ENCODE measurements around the gene BPHL.
A peak's percentile ranks its signal among the peaks of the same experiment; 100 is the strongest.
"Not testable (repeated sequence)": the region's sequence is repeated elsewhere in the genome, so short reads cannot be mapped to it uniquely, and the experiment has no call there.

The BPHL gene

DNA sequence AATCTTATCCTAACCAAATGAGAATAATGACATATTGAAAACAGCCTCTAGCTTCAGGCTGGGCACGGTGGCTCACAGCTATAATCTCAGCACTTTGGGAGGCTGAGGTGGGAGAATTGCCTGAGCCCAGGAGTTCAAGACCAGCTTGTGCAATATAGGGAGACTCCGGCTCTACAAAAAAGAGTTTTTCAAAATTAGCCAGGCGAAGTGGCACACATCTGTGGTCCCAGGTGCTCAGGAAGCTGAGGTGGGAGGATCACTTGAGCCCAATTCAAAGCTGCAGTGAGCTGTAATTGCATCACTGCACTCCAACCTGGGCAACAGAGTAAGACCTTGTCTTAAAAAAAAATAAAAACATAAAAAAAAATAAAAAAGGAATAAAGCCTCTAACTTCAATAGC, 34.2 kb downstream of the BPHL start:
- Histone ChIP-seq H3K79me2 (ENCODE audit: control insufficient read depth, insufficient read depth, low read length, unreplicated experiment) (peaks cover 6% of the 10 kb centered on the region), H3K4me1 (ENCODE audit: control insufficient read depth, insufficient read depth, low read length, unreplicated experiment) (no peaks in the 10 kb centered on the region), H3K27ac (ENCODE audit: low read depth, low read length) (no peak overlapping the region), H2AFZ (ENCODE audit: low read length, unreplicated experiment) (no peak overlapping the region), H3K36me3 (ENCODE audit: insufficient read depth, low read length) (peaks cover 11% of the 10 kb centered on the region), H3K4me3 (ENCODE audit: low read depth, low read length) (no peak overlapping the region), H3K27me3 (ENCODE audit: insufficient read depth, low read length) (no peaks in the 10 kb centered on the region)

DNA sequence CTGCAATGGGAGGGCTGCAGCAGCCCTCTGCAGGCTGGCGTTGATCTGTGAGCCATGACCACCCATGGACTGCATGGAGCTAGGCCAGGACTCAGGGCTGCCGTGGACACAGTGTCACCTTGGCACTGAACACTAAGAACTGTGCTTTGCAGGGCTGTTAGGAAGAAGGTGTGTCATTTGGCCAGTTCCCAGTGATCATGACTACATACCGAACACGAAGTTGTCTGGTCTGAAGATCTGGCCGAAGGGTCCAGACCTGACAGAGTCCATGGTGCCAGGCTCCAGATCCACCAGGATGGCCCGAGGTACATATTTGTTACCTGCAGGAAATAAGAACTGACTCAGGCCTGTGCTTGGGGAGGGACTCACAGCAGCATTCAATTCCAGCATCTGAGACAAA, 36.9 kb downstream of the BPHL start:
- H3K27me3 ChIP-seq (ENCODE audit: insufficient read depth, low read length); H3K79me2 ChIP-seq (ENCODE audit: control insufficient read depth, insufficient read depth, low read length, unreplicated experiment); H3K27ac ChIP-seq (ENCODE audit: low read depth, low read length); H3K4me1 ChIP-seq (ENCODE audit: control insufficient read depth, insufficient read depth, low read length, unreplicated experiment); H3K4me3 ChIP-seq (ENCODE audit: low read depth, low read length); H2AFZ ChIP-seq (ENCODE audit: low read length, unreplicated experiment); H3K36me3 ChIP-seq (ENCODE audit: insufficient read depth, low read length): not testable (repeated sequence)

DNA sequence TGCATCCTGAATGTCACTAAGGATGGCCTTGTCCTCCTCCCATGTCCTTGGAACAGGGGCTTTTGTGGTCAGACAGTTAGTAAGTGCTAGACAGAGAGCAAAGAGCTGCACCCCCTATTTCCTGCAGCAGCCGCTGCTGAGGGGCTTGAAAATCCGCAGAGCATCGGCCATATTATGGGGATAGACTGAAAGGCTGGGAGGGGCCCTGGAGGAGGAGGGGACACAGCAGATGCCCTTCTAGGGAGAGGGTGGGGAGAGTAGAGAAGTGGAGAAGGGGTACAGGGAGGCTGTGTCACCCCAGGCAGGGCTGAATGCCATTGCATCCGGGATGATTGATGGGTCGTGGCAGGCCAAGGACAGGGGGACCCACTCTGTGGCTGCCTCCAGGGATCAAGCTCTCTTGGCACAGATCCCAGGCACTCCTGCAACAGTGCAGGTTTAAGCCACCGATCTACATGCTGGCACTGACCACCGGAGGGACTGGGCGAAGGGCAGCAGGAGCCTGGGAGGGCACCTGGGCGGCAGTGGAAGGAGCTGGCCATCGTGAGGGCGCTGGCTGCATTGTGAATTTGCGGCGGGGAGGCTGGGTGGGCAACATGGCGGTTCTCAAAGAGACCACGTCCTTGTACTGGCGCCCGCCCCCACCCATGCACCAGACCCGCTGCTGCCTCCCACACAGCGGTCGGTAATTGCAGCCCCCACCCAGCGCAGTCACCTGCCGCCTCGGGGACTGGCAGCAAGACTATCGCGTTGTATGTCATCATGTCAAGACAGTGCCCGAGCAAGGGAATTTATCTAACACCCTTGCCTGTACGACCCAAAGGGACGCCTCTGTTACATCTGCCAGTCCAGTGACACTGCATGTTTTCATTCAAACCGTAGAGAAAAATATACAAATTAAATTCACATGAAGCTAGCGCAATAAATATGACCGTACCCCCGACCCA, 37.9 kb downstream of the BPHL start:
- not testable (repeated sequence) for H2AFZ ChIP-seq (ENCODE audit: low read length, unreplicated experiment); H3K4me1 ChIP-seq (ENCODE audit: control insufficient read depth, insufficient read depth, low read length, unreplicated experiment); H3K79me2 ChIP-seq (ENCODE audit: control insufficient read depth, insufficient read depth, low read length, unreplicated experiment); H3K27me3 ChIP-seq (ENCODE audit: insufficient read depth, low read length); H3K27ac ChIP-seq (ENCODE audit: low read depth, low read length); H3K36me3 ChIP-seq (ENCODE audit: insufficient read depth, low read length)
- peak overlapping the region; percentile 74 for H3K4me3 ChIP-seq (ENCODE audit: low read depth, low read length)

- Histone ChIP-seq H3K4me3 (ENCODE audit: low read depth, low read length) (peak within 1 kb of the TSS; percentile 74), H3K79me2 (ENCODE audit: control insufficient read depth, insufficient read depth, low read length, unreplicated experiment) (peaks cover 6% of the 10 kb centered on the region), H3K36me3 (ENCODE audit: insufficient read depth, low read length) (peaks cover 9% of the 10 kb centered on the region), H2AFZ (ENCODE audit: low read length, unreplicated experiment) (peak within 1 kb of the TSS; percentile 64), H3K27me3 (ENCODE audit: insufficient read depth, low read length) (no peaks in the 10 kb centered on the region), H3K4me1 (ENCODE audit: control insufficient read depth, insufficient read depth, low read length, unreplicated experiment) (peaks cover 7% of the 10 kb centered on the region), H3K27ac (ENCODE audit: low read depth, low read length) (peak within 1 kb of the TSS; percentile 72; the same call in 1 of the 2 replicates)
Observed at GRCh38 chr6:3157131-3157933, 38.8 kb downstream of the BPHL start, which contains the start of gene TUBB2A. Gene TUBB2A (minus strand): TSS chr6:3157544. CDS start chr6:3157463, 81 bp downstream.

- Histone ChIP-seq H3K4me1 (ENCODE audit: control insufficient read depth, insufficient read depth, low read length, unreplicated experiment) (peaks cover 16% of the 10 kb centered on the region), H3K4me3 (ENCODE audit: low read depth, low read length) (no peak overlapping the region), H3K27me3 (ENCODE audit: insufficient read depth, low read length) (no peaks in the 10 kb centered on the region), H3K36me3 (ENCODE audit: insufficient read depth, low read length) (peaks cover under 1% of the 10 kb centered on the region; the same call in 1 of the 2 replicates), H3K27ac (ENCODE audit: low read depth, low read length) (no peak overlapping the region), H2AFZ (ENCODE audit: low read length, unreplicated experiment) (no peak overlapping the region), H3K79me2 (ENCODE audit: control insufficient read depth, insufficient read depth, low read length, unreplicated experiment) (peaks cover 6% of the 10 kb centered on the region)
Observed at GRCh38 chr6:3159805-3160781, 41.6 kb downstream of the BPHL start.

DNA sequence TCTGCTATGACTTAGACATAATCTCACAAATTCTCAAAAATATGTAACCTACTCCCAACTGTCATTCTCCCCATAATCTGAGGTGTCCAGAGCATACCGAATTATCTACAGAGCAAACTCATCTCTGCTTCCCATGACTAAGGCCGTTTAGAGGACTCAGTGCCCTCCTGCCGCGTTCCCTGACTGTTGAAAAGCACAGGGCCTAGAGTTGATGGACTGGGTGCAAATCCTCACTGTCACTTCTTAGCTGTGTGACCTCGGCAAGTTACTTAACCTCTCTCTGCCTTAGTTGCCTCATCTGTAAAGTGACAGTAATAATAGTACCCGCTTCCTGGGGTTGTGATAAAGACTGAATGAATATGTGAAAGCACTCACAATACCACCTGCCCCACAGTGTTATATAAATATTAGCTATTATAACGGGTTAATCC, 43.6 kb downstream of the BPHL start:
- Histone ChIP-seq H3K27me3 (ENCODE audit: insufficient read depth, low read length) (no peaks in the 10 kb centered on the region), H3K4me1 (ENCODE audit: control insufficient read depth, insufficient read depth, low read length, unreplicated experiment) (peaks cover 32% of the 10 kb centered on the region), H2AFZ (ENCODE audit: low read length, unreplicated experiment) (no peak overlapping the region), H3K4me3 (ENCODE audit: low read depth, low read length) (peak overlapping the region; percentile 79), H3K79me2 (ENCODE audit: control insufficient read depth, insufficient read depth, low read length, unreplicated experiment) (peaks cover 1% of the 10 kb centered on the region), H3K27ac (ENCODE audit: low read depth, low read length) (peak overlapping the region; percentile 5; the same call in 1 of the 2 replicates), H3K36me3 (ENCODE audit: insufficient read depth, low read length) (no peaks in the 10 kb centered on the region)

GRCh38 chr6:3162565-3163247, 44.2 kb downstream of the BPHL start:
- no peaks in the 10 kb centered on the region for H3K79me2 ChIP-seq (ENCODE audit: control insufficient read depth, insufficient read depth, low read length, unreplicated experiment)
- H3K27me3 ChIP-seq (ENCODE audit: insufficient read depth, low read length): no peaks in the 10 kb centered on the region
- no peaks in the 10 kb centered on the region for H3K36me3 ChIP-seq (ENCODE audit: insufficient read depth, low read length)
- peak overlapping the region; percentile 61; the same call in 1 of the 2 replicates for H3K27ac ChIP-seq (ENCODE audit: low read depth, low read length)
- peaks cover 32% of the 10 kb centered on the region for H3K4me1 ChIP-seq (ENCODE audit: control insufficient read depth, insufficient read depth, low read length, unreplicated experiment)
- peak overlapping the region; percentile 79 for H3K4me3 ChIP-seq (ENCODE audit: low read depth, low read length)
- peak overlapping the region; percentile 88 for H2AFZ ChIP-seq (ENCODE audit: low read length, unreplicated experiment)

DNA sequence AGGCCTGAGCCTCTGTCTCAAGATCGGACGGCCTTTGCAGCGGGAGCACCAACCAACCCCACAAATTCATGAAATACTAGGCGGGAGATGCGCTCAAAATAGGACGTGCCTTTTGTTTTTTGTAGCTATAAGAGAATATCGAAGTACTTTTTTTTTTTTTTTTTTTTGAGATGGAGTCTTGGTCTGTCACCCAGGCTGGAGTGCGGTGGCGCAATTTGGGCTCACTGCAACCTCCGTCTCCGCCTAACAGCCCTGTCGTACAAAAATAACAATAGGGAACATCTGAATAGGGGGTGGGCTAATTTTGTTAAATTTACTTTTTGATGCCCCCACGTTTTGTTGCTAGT, 44.7 kb downstream of the BPHL start:
- Histone ChIP-seq H3K27ac (ENCODE audit: low read depth, low read length) (no peak overlapping the region), H2AFZ (ENCODE audit: low read length, unreplicated experiment) (no peak overlapping the region), H3K27me3 (ENCODE audit: insufficient read depth, low read length) (no peaks in the 10 kb centered on the region), H3K36me3 (ENCODE audit: insufficient read depth, low read length) (no peaks in the 10 kb centered on the region), H3K79me2 (ENCODE audit: control insufficient read depth, insufficient read depth, low read length, unreplicated experiment) (no peaks in the 10 kb centered on the region), H3K4me1 (ENCODE audit: control insufficient read depth, insufficient read depth, low read length, unreplicated experiment) (peaks cover 32% of the 10 kb centered on the region), H3K4me3 (ENCODE audit: low read depth, low read length) (peak overlapping the region; percentile 79)

- H3K4me1 ChIP-seq (ENCODE audit: control insufficient read depth, insufficient read depth, low read length, unreplicated experiment): peaks cover 28% of the 10 kb centered on the region
Observed at GRCh38 chr6:3164388-3164787, 45.9 kb downstream of the BPHL start.

More at GRCh38 chr6:3164388-3164787, 45.9 kb downstream of the BPHL start:
- Histone ChIP-seq H3K36me3 (ENCODE audit: insufficient read depth, low read length) (no peaks in the 10 kb centered on the region), H2AFZ (ENCODE audit: low read length, unreplicated experiment) (no peak overlapping the region), H3K79me2 (ENCODE audit: control insufficient read depth, insufficient read depth, low read length, unreplicated experiment) (no peaks in the 10 kb centered on the region), H3K4me3 (ENCODE audit: low read depth, low read length) (no peak overlapping the region), H3K27me3 (ENCODE audit: insufficient read depth, low read length) (no peaks in the 10 kb centered on the region), H3K27ac (ENCODE audit: low read depth, low read length) (no peak overlapping the region)

Data from ACC112 (cell line).